GM18511 (cell line): Measurements from ENCODE around the gene THADA.
"Not testable (repeated sequence)": the region's sequence is repeated elsewhere in the genome, so short reads cannot be mapped to it uniquely, and the experiment has no call there.

ENCODE experiments used
- ATAC-seq: cut with Tn5 transposase; IDR thresholded peaks from one replicate; pipeline ENCODE4 v1.9.1; 2021; ENCODE audit warnings: mild to moderate bottlenecking, moderate library complexity; ENCODE audit not compliant: unreplicated experiment

The THADA gene

GRCh38 chr2:43542285-43542933 lies 53.4 kb downstream of the THADA start:
- no peak for ATAC-seq

- ATAC-seq = no peak
These were observed 54.7 kb downstream of the THADA start for GRCh38 chr2:43541165-43541564.

GRCh38 chr2:43540021-43540779 lies 55.6 kb downstream of the THADA start:
- no peak for ATAC-seq

- ATAC-seq = no peak
These were observed 56.4 kb downstream of the THADA start for GRCh38 chr2:43539436-43539835.

GRCh38 chr2:43538034-43538670 lies 57.7 kb downstream of the THADA start:
- ATAC-seq = no peak

GRCh38 chr2:43537137-43537536 lies 58.7 kb downstream of the THADA start:
- ATAC-seq = no peak

- ATAC-seq = no peak
These were observed 61.3 kb downstream of the THADA start for GRCh38 chr2:43534569-43534968.

- not testable (repeated sequence) for ATAC-seq
These were observed 63.3 kb downstream of the THADA start for GRCh38 chr2:43532572-43532971.

- ATAC-seq = no peak
These were observed 64.6 kb downstream of the THADA start for GRCh38 chr2:43531251-43531650.

GRCh38 chr2:43526994-43527393 lies 68.8 kb downstream of the THADA start:
- no peak for ATAC-seq

GRCh38 chr2:43525506-43525905 lies 70.3 kb downstream of the THADA start:
- no peak for ATAC-seq

GRCh38 chr2:43524177-43524965 lies 71.5 kb downstream of the THADA start:
- ATAC-seq = no peak

- ATAC-seq = no peak
These were observed 73.7 kb downstream of the THADA start for GRCh38 chr2:43522177-43522576.

GRCh38 chr2:43521568-43521967 lies 74.3 kb downstream of the THADA start:
- no peak for ATAC-seq

GRCh38 chr2:43520919-43521318 lies 74.9 kb downstream of the THADA start:
- no peak for ATAC-seq

GRCh38 chr2:43519643-43520221 lies 76.1 kb downstream of the THADA start:
- ATAC-seq = no peak

- ATAC-seq = no peak
These were observed 77.1 kb downstream of the THADA start for GRCh38 chr2:43518718-43519117.

- no peak for ATAC-seq
These were observed 77.7 kb downstream of the THADA start for GRCh38 chr2:43518181-43518580.

GRCh38 chr2:43515807-43516497 lies 79.9 kb downstream of the THADA start:
- no peak for ATAC-seq

GRCh38 chr2:43515248-43515647 lies 80.6 kb downstream of the THADA start:
- ATAC-seq = no peak
